ENCODE results near the gene SLF2.
A peak's percentile ranks its signal among the peaks of the same experiment; 100 is the strongest.

The SLF2 gene

GRCh38 chr10:100886521-100886920 is 26.2 kb upstream of the SLF2 start:
- no peak for DNase-seq
- H3K4me1 Mint-ChIP-seq: no peaks in the 10 kb centered on the region

GRCh38 chr10:100886963-100887362 is 25.8 kb upstream of the SLF2 start:
- no peaks in the 10 kb centered on the region for H3K4me1 Mint-ChIP-seq
- H3K9me3 Mint-ChIP-seq: no peaks in the 10 kb centered on the region

More at GRCh38 chr10:100886521-100886920, 26.2 kb upstream of the SLF2 start:
- H3K9me3 Mint-ChIP-seq: no peaks in the 10 kb centered on the region
- H3K4me3 Mint-ChIP-seq: no peak overlapping the region
- H3K27me3 Mint-ChIP-seq: peaks cover 31 to 48% of the 10 kb centered on the region in 2 donors
- no peaks in the 10 kb centered on the region for H3K36me3 Mint-ChIP-seq
- ATAC-seq (replicated peaks): no peak
- H3K27ac Mint-ChIP-seq: no peak overlapping the region

GRCh38 chr10:100887761-100888296 is 24.9 kb upstream of the SLF2 start:
- ATAC-seq (replicated peaks): no peak
- no peaks in the 10 kb centered on the region for H3K36me3 Mint-ChIP-seq

More at GRCh38 chr10:100886963-100887362, 25.8 kb upstream of the SLF2 start:
- no peak overlapping the region for H3K4me3 Mint-ChIP-seq
- H3K27ac Mint-ChIP-seq: no peak overlapping the region
- ATAC-seq (replicated peaks) (no peak), DNase-seq (no peak)
- H3K36me3 Mint-ChIP-seq: no peaks in the 10 kb centered on the region
- peaks cover 31 to 53% of the 10 kb centered on the region in 2 donors for H3K27me3 Mint-ChIP-seq

GRCh38 chr10:100888957-100889356 is 23.8 kb upstream of the SLF2 start:
- no peak overlapping the region for H3K4me3 Mint-ChIP-seq
- H3K27ac Mint-ChIP-seq: no peak overlapping the region
- no peaks in the 10 kb centered on the region for H3K36me3 Mint-ChIP-seq
- peaks cover 31 to 50% of the 10 kb centered on the region in 2 donors for H3K27me3 Mint-ChIP-seq
- DNase-seq (no peak), ATAC-seq (replicated peaks) (no peak)
- no peaks in the 10 kb centered on the region for H3K4me1 Mint-ChIP-seq
- H3K9me3 Mint-ChIP-seq: no peaks in the 10 kb centered on the region

More at GRCh38 chr10:100887761-100888296, 24.9 kb upstream of the SLF2 start:
- Mint-ChIP-seq H3K4me1 (no peaks in the 10 kb centered on the region), H3K27me3 (peaks cover 31 to 52% of the 10 kb centered on the region in 2 donors), H3K4me3 (no peak overlapping the region), H3K9me3 (no peaks in the 10 kb centered on the region), H3K27ac (no peak overlapping the region)
- no peak for DNase-seq

- Mint-ChIP-seq H3K4me1 (peaks cover 0 to 5% of the 10 kb centered on the region in 2 donors), H3K9me3 (no peaks in the 10 kb centered on the region), H3K4me3 (no peak overlapping the region), H3K27ac (peak overlapping the region; percentile 26), H3K27me3 (peaks cover 31 to 50% of the 10 kb centered on the region in 2 donors), H3K36me3 (no peaks in the 10 kb centered on the region)
- DNase-seq (no peak), ATAC-seq (replicated peaks) (no peak)
These were observed 23.2 kb upstream of the SLF2 start for GRCh38 chr10:100889546-100889945.

- no peaks in the 10 kb centered on the region for H3K9me3 Mint-ChIP-seq
- H3K36me3 Mint-ChIP-seq: no peaks in the 10 kb centered on the region
- DNase-seq (no peak), ATAC-seq (replicated peaks) (no peak)
- H3K4me3 Mint-ChIP-seq: no peak overlapping the region
- no peak overlapping the region for H3K27ac Mint-ChIP-seq
- peaks cover 31 to 50% of the 10 kb centered on the region in 2 donors for H3K27me3 Mint-ChIP-seq
- H3K4me1 Mint-ChIP-seq: peaks cover under 1 to 9% of the 10 kb centered on the region in 2 donors
These were observed 22.6 kb upstream of the SLF2 start for GRCh38 chr10:100890141-100890672.

GRCh38 chr10:100890673-100891317 is 22.0 kb upstream of the SLF2 start:
- Mint-ChIP-seq H3K27ac (no peak overlapping the region), H3K36me3 (no peaks in the 10 kb centered on the region), H3K4me1 (peaks cover 6 to 14% of the 10 kb centered on the region in 2 donors), H3K4me3 (no peak overlapping the region), H3K27me3 (peaks cover 31 to 50% of the 10 kb centered on the region in 2 donors), H3K9me3 (no peaks in the 10 kb centered on the region)
- no peak for DNase-seq
- ATAC-seq (replicated peaks): no peak

- H3K36me3 Mint-ChIP-seq: no peaks in the 10 kb centered on the region
- H3K4me1 Mint-ChIP-seq: peaks cover 9 to 17% of the 10 kb centered on the region in 2 donors
- peaks cover 26 to 36% of the 10 kb centered on the region in 2 donors for H3K27me3 Mint-ChIP-seq
- ATAC-seq (replicated peaks) (no peak), DNase-seq (no peak)
- no peak overlapping the region for H3K4me3 Mint-ChIP-seq
- H3K27ac Mint-ChIP-seq: no peak overlapping the region
- H3K9me3 Mint-ChIP-seq: no peaks in the 10 kb centered on the region
These were observed 18.7 kb upstream of the SLF2 start for GRCh38 chr10:100894033-100894432.

- H3K4me3 Mint-ChIP-seq: no peak overlapping the region
- H3K27ac Mint-ChIP-seq: no peak overlapping the region
- ATAC-seq (replicated peaks) (peak; percentile 70 to 72), DNase-seq (no peak)
- H3K36me3 Mint-ChIP-seq: no peaks in the 10 kb centered on the region
- H3K4me1 Mint-ChIP-seq: peaks cover 9 to 17% of the 10 kb centered on the region in 2 donors
- no peaks in the 10 kb centered on the region for H3K9me3 Mint-ChIP-seq
- peaks cover 20 to 33% of the 10 kb centered on the region in 2 donors for H3K27me3 Mint-ChIP-seq
These were observed 18.0 kb upstream of the SLF2 start for GRCh38 chr10:100894589-100895294.

- Mint-ChIP-seq H3K27ac (peak overlapping the region; percentile 62), H3K9me3 (no peaks in the 10 kb centered on the region), H3K27me3 (peaks cover 18 to 32% of the 10 kb centered on the region in 2 donors), H3K4me1 (peaks cover 9 to 17% of the 10 kb centered on the region in 2 donors), H3K4me3 (no peak overlapping the region), H3K36me3 (no peaks in the 10 kb centered on the region)
- ATAC-seq (replicated peaks): no peak
- DNase-seq: no peak
These were observed 17.4 kb upstream of the SLF2 start for GRCh38 chr10:100895346-100895745.

GRCh38 chr10:100895896-100896295 is 16.9 kb upstream of the SLF2 start:
- H3K4me1 Mint-ChIP-seq: peaks cover 9 to 17% of the 10 kb centered on the region in 2 donors
- peak overlapping the region; percentile 47 for H3K27ac Mint-ChIP-seq
- ATAC-seq (replicated peaks) (no peak), DNase-seq (no peak)
- no peaks in the 10 kb centered on the region for H3K36me3 Mint-ChIP-seq
- peaks cover 13 to 26% of the 10 kb centered on the region in 2 donors for H3K27me3 Mint-ChIP-seq
- peak overlapping the region in 1 of 2 donors; percentile 7 for H3K4me3 Mint-ChIP-seq
- H3K9me3 Mint-ChIP-seq: no peaks in the 10 kb centered on the region

GRCh38 chr10:100896876-100897461 is 15.8 kb upstream of the SLF2 start:
- H3K27ac Mint-ChIP-seq: no peak overlapping the region
- DNase-seq: no peak
- no peak for ATAC-seq (replicated peaks)
- peaks cover 17 to 25% of the 10 kb centered on the region in 2 donors for H3K27me3 Mint-ChIP-seq
- peaks cover 9 to 17% of the 10 kb centered on the region in 2 donors for H3K4me1 Mint-ChIP-seq
- H3K36me3 Mint-ChIP-seq: no peaks in the 10 kb centered on the region
- H3K9me3 Mint-ChIP-seq: no peaks in the 10 kb centered on the region
- H3K4me3 Mint-ChIP-seq: no peak overlapping the region

GRCh38 chr10:100897976-100898375 is 14.8 kb upstream of the SLF2 start:
- DNase-seq: no peak
- Mint-ChIP-seq H3K36me3 (no peaks in the 10 kb centered on the region), H3K4me1 (peaks cover 9 to 17% of the 10 kb centered on the region in 2 donors), H3K27me3 (peaks cover 12 to 19% of the 10 kb centered on the region in 2 donors), H3K27ac (no peak overlapping the region), H3K9me3 (no peaks in the 10 kb centered on the region), H3K4me3 (no peak overlapping the region)
- ATAC-seq (replicated peaks): no peak

- Mint-ChIP-seq H3K4me1 (peaks cover 9 to 17% of the 10 kb centered on the region in 2 donors), H3K36me3 (no peaks in the 10 kb centered on the region), H3K27me3 (peaks cover 17 to 25% of the 10 kb centered on the region in 2 donors), H3K9me3 (no peaks in the 10 kb centered on the region), H3K4me3 (no peak overlapping the region), H3K27ac (no peak overlapping the region)
- DNase-seq (no peak), ATAC-seq (replicated peaks) (no peak)
These were observed 13.6 kb upstream of the SLF2 start for GRCh38 chr10:100899171-100899570.

All from stimulated activated naive B cell treated with anti-CD40 and anti-IgM and Interleukin-4, amounts not matched to agents 10 μg/mL and 1 μg/mL and 100 μg/mL, for 72 hours (primary cell).